Anterior cingulate cortex (tissue), 58 donors: ENCODE results near the gene WWC1.

Experiments
- DNase-seq, 58 donors: peaks; one replicate each; lab custom pipeline; 2025; lab: John Stamatoyannopoulos, UW

Gene WWC1

GRCh38 chr5:168472329-168472728 is 180.9 kb downstream of the WWC1 start:
- no peak for DNase-seq

- DNase-seq, result no peak
Measured at GRCh38 chr5:168474319-168474718, 182.9 kb downstream of the WWC1 start.

- DNase-seq, result no peak
Measured at GRCh38 chr5:168477060-168477459, 185.6 kb downstream of the WWC1 start.

GRCh38 chr5:168479166-168479565 is 187.7 kb downstream of the WWC1 start:
- DNase-seq, result no peak

- DNase-seq, result no peak
Measured at GRCh38 chr5:168480601-168481000, 189.2 kb downstream of the WWC1 start.

GRCh38 chr5:168481330-168481788 is 189.9 kb downstream of the WWC1 start:
- no peak for DNase-seq

GRCh38 chr5:168482361-168482760 is 190.9 kb downstream of the WWC1 start:
- DNase-seq, result no peak

- peak; percentile 45 to 97 (median 91) for DNase-seq
Measured at GRCh38 chr5:168486136-168486879, 194.9 kb downstream of the WWC1 start, which contains the start of gene RARS1. Gene RARS1 (plus strand): TSS chr5:168486471. CDS start chr5:168486499, 28 bp downstream.

- DNase-seq, result no peak
Measured at GRCh38 chr5:168489059-168489458, 197.6 kb downstream of the WWC1 start.

GRCh38 chr5:168494057-168494555 is 202.7 kb downstream of the WWC1 start:
- DNase-seq, result no peak

GRCh38 chr5:168502563-168503237 is 211.3 kb downstream of the WWC1 start:
- DNase-seq, result no peak

- DNase-seq, result no peak
Measured at GRCh38 chr5:168513861-168514428, 222.5 kb downstream of the WWC1 start.
